Gastroesophageal sphincter (tissue), 4 donors: ENCODE measurements around the gene WDR90. TPM values are rescaled to one million over a fixed set of nuclear protein-coding genes. Genes with fewer than 3 reads are reported as not detected.

Experiments
- ATAC-seq: fragments of 150-250 bp; one replicate; pipeline ENCODE4 v1.9.1; 2016; ENCODE audit warnings: mild to moderate bottlenecking, moderate library complexity
- H3K27ac ChIP-seq, 4 donors: fragments of 200-600 bp; sonication (generic) in 3 of 4; 1 replicate in 3 of 4; 2 replicates in 1 of 4; pipeline ENCODE4 v1.5.1; 2016 to 2019
- H3K27me3 ChIP-seq: fragments of 200-600 bp; sonication (generic); one replicate; pipeline ENCODE4 v1.5.1; 2019
- H3K36me3 ChIP-seq, 2 donors: fragments of 200-600 bp; sonication (generic); one replicate each; pipeline ENCODE4 v1.5.1; 2019; ENCODE audit warnings: control low read depth in 1 of 2
- H3K4me1 ChIP-seq, 3 donors: fragments of 200-600 bp; sonication (generic); 1 replicate in 2 of 3; 2 replicates in 1 of 3; pipeline ENCODE4 v1.5.1; 2016 to 2019; ENCODE audit warnings: control low read depth in 2 of 3
- H3K4me3 ChIP-seq, 2 donors: fragments of 200-600 bp; sonication (generic); one replicate each; pipeline ENCODE4 v1.5.1; 2019; ENCODE audit warnings: mild to moderate bottlenecking in 1 of 2, moderate library complexity in 1 of 2
- H3K9me3 ChIP-seq, 3 donors: fragments of 200-600 bp; sonication (generic); one replicate each; pipeline ENCODE4 v1.5.1; 2017 to 2019; ENCODE audit warnings: control low read depth in 2 of 3
- CTCF ChIP-seq, 4 experiments: fragments of 200-600 bp in 2 of 4; fragments of 450-650 bp in 2 of 4; sonication (generic) in 1 of 4; IDR thresholded peaks; one replicate each; pipeline ENCODE4 v1.5.1; 2017 to 2019; ENCODE audit warnings: antibody characterized with exemption in 4 of 4, mild to moderate bottlenecking in 2 of 4, moderate library complexity in 2 of 4
- EP300 ChIP-seq: sonication (generic); formaldehyde crosslinking; IDR thresholded peaks from one replicate; pipeline ENCODE4 v1.6.1; 2017; ENCODE audit warnings: antibody characterized with exemption, mild to moderate bottlenecking
- POLR2A ChIP-seq, 2 donors: fragments of 450-650 bp; IDR thresholded peaks; one replicate each; pipeline ENCODE4 v1.6.1; 2017; ENCODE audit warnings: antibody characterized with exemption in 2 of 2, mild to moderate bottlenecking in 2 of 2, moderate library complexity in 1 of 2
- POLR2AphosphoS5 ChIP-seq: sonication (generic); formaldehyde crosslinking; IDR thresholded peaks from one replicate; pipeline ENCODE4 v1.6.1; 2017; ENCODE audit warnings: antibody characterized with exemption
- WGBS, 2 donors: methylation state at CpG; one replicate each; pipeline ENCODE4 v1.1.5; 2018; ENCODE audit warnings: low coverage in 1 of 2; 5-methylcytosine and 5-hydroxymethylcytosine counted together
- total RNA-seq, 4 donors: library from RNA; depleted of rRNA; stranded (reverse); fragments of >200 nt; gene quantifications; one replicate each; pipeline ENCODE4 v1.1.0, GENCODE V29; 2016

The WDR90 gene
- total RNA-seq, 4 donors from 2014 or later = 8.5 to 21.2 (median 16.8) TPM

- no peak for ATAC-seq
- Histone ChIP-seq H3K36me3 (peaks cover 0 to 53% of the 10 kb centered on the region in 2 donors), H3K4me1 (peaks cover 0 to 23% (median 18%) of the 10 kb centered on the region in 3 donors), H3K4me3 (no peak overlapping the region), H3K9me3 (no peaks in the 10 kb centered on the region), H3K27me3 (peaks cover 19% of the 10 kb centered on the region), H3K27ac (no peak overlapping the region)
- no peak for TF ChIP-seq EP300
- TF ChIP-seq POLR2A (IDR thresholded peaks at IDR 0.05) = no peak
- TF ChIP-seq POLR2AphosphoS5 = no peak
- no peak for TF ChIP-seq CTCF (IDR thresholded peaks at IDR 0.05)
- 70% methylated on average over 2 of the region's 33 CpGs; no CpG with 5 or more reads in 1 of the 2 donors for WGBS, 2 donors
These were observed 20.7 kb upstream of the WDR90 start for GRCh38 chr16:628321-629061.

GRCh38 chr16:629185-629832, 19.9 kb upstream of the WDR90 start:
- H3K36me3 ChIP-seq = peaks cover 0 to 61% of the 10 kb centered on the region in 2 donors
- no peak overlapping the region for H3K4me3 ChIP-seq
- no peaks in the 10 kb centered on the region for H3K9me3 ChIP-seq
- no peak for ATAC-seq
- H3K4me1 ChIP-seq = peaks cover 0 to 26% (median 18%) of the 10 kb centered on the region in 3 donors
- H3K27me3 ChIP-seq = peaks cover 19% of the 10 kb centered on the region
- no peak overlapping the region for H3K27ac ChIP-seq
- no peak for TF ChIP-seq CTCF (IDR thresholded peaks at IDR 0.05)
- no peak for TF ChIP-seq POLR2A (IDR thresholded peaks at IDR 0.05)
- no peak for TF ChIP-seq EP300
- no peak for TF ChIP-seq POLR2AphosphoS5
- WGBS, 2 donors = 90% methylated on average over 2 of the region's 29 CpGs; no CpG with 5 or more reads in 1 of the 2 donors

GRCh38 chr16:629833-630248, 19.3 kb upstream of the WDR90 start:
- no peaks in the 10 kb centered on the region for H3K9me3 ChIP-seq
- H3K4me1 ChIP-seq = peaks cover 0 to 31% (median 18%) of the 10 kb centered on the region in 3 donors
- TF ChIP-seq POLR2AphosphoS5 = no peak
- ATAC-seq = no peak
- H3K4me3 ChIP-seq = no peak overlapping the region
- H3K36me3 ChIP-seq = peaks cover 0 to 66% of the 10 kb centered on the region in 2 donors
- peaks cover 19% of the 10 kb centered on the region for H3K27me3 ChIP-seq
- 47% methylated on average over 3 of the region's 11 CpGs; no CpG with 5 or more reads in 1 of the 2 donors for WGBS, 2 donors
- H3K27ac ChIP-seq = no peak overlapping the region

- no peak for ATAC-seq
- no peak overlapping the region for H3K4me3 ChIP-seq
- TF ChIP-seq EP300 (no peak), POLR2AphosphoS5 (no peak), CTCF (IDR thresholded peaks at IDR 0.05) (no peak), POLR2A (IDR thresholded peaks at IDR 0.05) (no peak)
- WGBS, 2 donors = no CpG with 5 or more reads among the region's 29 CpGs
- H3K4me1 ChIP-seq = peaks cover 2 to 36% (median 23%) of the 10 kb centered on the region in 3 donors
- peaks cover 19% of the 10 kb centered on the region for H3K27me3 ChIP-seq
- no peaks in the 10 kb centered on the region for H3K9me3 ChIP-seq
- H3K27ac ChIP-seq = no peak overlapping the region
- peaks cover 0 to 65% of the 10 kb centered on the region in 2 donors for H3K36me3 ChIP-seq
These were observed 18.8 kb upstream of the WDR90 start for GRCh38 chr16:630249-630814.

GRCh38 chr16:630815-631405, 18.3 kb upstream of the WDR90 start, which contains the start of gene WFIKKN1:
WFIKKN1 (plus strand) TSS chr16:630985; CDS start chr16:631254, 269 bp downstream.
- Histone ChIP-seq H3K36me3 (peaks cover 0 to 60% of the 10 kb centered on the region in 2 donors), H3K4me1 (peaks cover 2 to 42% (median 28%) of the 10 kb centered on the region in 3 donors), H3K27me3 (peaks cover 19% of the 10 kb centered on the region), H3K27ac (no peak within 1 kb of the TSS), H3K4me3 (no peak within 1 kb of the TSS), H3K9me3 (no peaks in the 10 kb centered on the region)
- WGBS, 2 donors = no CpG with 5 or more reads among the region's 23 CpGs
- TF ChIP-seq POLR2AphosphoS5 = no peak
- no peak for TF ChIP-seq POLR2A (IDR thresholded peaks at IDR 0.05)
- no peak for TF ChIP-seq EP300
- TF ChIP-seq CTCF (IDR thresholded peaks at IDR 0.05) = no peak
- no peak for ATAC-seq
